HG02885 (cell line): ENCODE measurements around the gene ADPRH.
A peak's percentile ranks its signal among the peaks of the same experiment; 100 is the strongest.
"Not testable (repeated sequence)": the region's sequence is repeated elsewhere in the genome, so short reads cannot be mapped to it uniquely, and the experiment has no call there.

Experiments used
- ATAC-seq: cut with Tn5 transposase; IDR thresholded peaks from one replicate; pipeline ENCODE4 v1.9.1; 2021; ENCODE audit warnings: mild to moderate bottlenecking; ENCODE audit not compliant: unreplicated experiment, poor library complexity

Gene ADPRH

GRCh38 chr3:119558626-119559317 is 20.5 kb upstream of the ADPRH start:
- ATAC-seq = no peak

DNA sequence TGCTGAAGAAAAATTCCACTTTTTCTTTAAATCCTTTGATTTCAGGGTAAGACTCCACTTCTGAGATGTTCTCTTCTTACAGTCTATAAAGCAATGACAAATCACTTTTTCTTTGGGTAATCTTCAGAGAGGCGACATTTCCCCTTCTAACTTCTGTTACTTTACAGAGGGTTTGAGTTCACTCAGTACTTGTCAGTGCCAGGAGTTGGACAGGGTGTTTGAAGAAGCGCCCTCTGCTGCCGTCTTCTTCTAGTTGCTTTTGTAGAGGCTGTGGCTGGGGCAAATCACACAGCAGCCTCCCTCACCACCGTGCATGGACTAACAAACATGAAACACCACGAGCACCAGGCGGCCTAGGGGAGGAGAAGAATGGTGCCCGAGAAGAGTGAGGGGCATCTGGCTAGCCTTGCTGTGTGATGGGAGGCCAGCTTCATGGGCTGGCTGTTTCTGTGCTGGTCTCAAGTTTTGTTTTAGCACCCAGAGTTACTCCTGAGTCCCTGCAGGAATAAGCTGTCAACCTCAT is 19.8 kb upstream of the ADPRH start, which contains the start of gene CD80:
TSS of gene CD80 (minus strand) at position 174 of the 523 bp plus-strand sequence. CDS start 1,886 bp downstream, outside the sequence.
- peak; percentile 67 for ATAC-seq

- ATAC-seq = no peak
Measured at GRCh38 chr3:119560160-119560559, 19.1 kb upstream of the ADPRH start.

GRCh38 chr3:119562307-119562961 is 16.9 kb upstream of the ADPRH start:
- peak; percentile 69 for ATAC-seq

DNA sequence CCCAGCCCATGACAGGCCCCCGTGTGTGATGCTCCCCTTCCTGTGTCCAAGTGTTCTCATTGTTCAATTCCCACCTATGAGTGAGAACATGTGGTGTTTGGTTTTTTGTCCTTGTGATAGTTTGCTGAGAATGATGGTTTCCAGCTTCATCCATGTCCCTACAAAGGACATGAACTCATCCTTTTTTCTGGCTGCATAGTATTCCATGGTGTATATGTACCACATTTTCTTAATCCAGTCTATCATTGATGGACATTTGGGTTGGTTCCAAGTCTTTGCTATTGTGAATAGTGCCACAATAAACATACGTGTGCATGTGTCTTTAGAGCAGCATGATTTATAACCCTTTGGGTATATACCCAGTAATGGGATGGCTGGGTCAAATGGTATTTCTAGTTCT is 16.0 kb upstream of the ADPRH start:
- not testable (repeated sequence) for ATAC-seq

GRCh38 chr3:119569156-119569555 is 10.1 kb upstream of the ADPRH start:
- no peak for ATAC-seq

- ATAC-seq = no peak
Measured at GRCh38 chr3:119570229-119570628, 9.1 kb upstream of the ADPRH start.

DNA sequence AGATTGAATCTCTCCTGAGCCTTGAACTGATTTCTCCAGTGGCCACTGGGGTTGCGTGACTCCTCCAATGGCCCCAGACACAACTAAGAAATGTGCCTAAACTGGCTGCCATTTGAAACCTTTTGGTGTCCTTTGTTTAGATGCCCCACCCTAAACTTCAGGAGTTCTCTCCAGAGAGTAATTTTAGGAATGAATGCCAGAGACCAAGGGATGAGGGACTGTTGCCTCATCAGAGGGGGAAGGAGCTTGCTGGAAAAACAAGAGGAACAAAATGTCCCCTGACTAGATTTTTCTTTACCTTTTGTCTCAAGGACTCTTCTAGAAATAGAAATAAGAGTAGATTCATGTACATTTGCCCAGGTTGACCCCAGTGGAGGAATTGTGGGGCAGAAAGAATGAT is 8.1 kb upstream of the ADPRH start:
- ATAC-seq = no peak

- ATAC-seq = no peak
Measured at GRCh38 chr3:119571688-119572087, 7.6 kb upstream of the ADPRH start.

DNA sequence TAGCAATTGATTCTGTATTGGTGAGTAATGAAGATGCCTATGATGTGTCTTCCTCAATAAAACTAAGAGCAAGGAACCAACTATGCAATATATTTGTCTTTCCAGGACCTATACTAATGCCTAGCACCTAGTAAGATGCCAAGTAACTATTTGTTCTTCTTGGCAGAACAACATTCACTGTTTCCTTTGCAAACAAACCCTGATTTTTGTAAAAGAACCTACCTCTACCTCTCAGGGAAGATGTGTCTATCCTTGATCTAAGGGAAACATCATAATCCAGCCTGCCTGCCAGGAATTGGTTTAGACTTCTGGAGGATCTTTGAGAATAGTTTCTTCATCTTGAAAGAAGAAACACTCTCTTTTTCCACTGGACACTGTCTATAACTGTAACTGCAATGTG is 3.8 kb upstream of the ADPRH start:
- no peak for ATAC-seq

DNA sequence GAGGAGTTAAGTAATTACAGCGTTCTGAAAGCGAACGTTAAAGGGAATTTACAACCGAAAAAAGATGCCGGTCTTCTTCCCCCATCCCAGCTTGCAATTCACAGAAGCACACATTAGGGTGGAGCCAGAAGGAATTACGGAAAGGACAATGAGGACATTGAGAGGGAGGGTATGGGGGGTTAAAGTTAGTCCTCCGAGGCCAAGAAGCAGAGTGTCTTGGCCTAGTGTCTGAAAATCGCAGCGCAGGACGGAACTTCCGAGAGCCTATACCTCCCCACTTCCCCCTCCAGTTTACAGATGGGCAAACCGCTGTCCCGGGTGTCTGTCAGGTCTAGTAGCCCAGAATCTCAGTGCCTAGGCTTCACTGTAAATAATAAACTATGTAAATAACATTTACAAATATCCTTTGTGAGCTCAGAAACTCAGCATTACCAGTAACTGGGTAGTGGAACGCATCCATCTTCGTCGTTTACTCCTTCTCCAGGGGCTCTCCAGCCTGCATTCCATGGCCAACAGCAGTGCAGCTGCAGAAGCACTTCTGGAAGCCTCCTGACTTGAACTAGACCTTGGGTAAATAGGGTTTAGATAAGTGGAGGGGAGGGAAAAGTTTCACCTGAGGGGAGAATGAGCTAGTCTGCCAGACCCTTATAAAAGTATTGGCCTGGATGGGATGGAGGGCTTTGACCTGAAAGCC is 922 bp downstream of the ADPRH start:
- peak; percentile 65 for ATAC-seq

- peak; percentile 52 for ATAC-seq
Measured at GRCh38 chr3:119582178-119582577, 2.9 kb downstream of the ADPRH start.

DNA sequence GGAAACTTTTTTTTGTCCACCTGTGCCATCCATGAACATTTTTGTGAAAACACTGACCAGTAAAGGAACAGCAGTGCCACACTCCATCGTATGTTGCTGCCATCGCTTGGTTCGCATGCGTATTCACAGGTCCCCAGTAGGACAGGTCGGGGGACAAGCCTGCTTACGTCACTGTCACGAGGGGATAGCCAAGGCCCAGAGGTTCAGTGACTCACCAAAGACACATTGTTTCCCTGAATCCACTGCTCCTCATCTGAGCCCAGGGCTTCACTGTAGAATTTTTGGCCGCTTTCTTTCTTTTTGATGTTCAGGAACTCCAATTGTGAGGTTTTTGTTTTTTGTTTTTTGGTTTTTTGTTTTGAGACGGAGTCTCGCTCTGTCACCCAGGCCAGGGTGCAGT is 5.9 kb downstream of the ADPRH start:
- no peak for ATAC-seq

DNA sequence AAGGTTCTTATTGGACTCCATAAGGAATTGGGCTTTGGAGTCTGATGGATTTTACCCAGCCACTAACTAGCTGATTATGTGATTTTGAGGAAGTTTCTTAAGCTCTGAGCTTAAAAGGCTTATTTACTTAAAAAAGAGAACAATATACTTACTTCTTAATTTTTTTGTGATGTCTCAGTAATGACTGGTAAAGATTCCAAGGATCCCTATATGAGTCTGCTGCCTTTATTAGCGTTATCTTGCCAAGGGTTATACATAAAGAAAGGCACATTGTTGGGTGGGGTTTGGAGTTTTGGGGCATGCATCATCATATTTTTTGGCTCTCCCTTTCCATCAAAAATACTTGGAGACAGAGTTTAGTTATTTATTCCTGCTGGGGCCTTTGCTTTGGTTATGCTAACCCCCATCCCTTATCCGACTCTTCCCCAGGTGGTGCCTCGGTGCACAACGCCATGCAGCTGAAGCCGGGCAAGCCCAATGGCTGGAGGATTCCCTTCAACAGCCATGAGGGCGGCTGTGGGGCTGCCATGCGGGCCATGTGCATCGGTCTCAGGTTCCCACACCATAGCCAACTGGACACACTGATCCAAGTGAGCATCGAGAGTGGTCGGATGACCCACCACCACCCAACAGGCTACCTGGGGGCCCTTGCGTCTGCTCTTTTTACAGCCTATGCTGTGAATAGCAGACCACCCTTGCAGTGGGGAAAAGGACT is 6.7 kb downstream of the ADPRH start:
- no peak for ATAC-seq

- no peak for ATAC-seq
Measured at GRCh38 chr3:119586733-119587172, 7.5 kb downstream of the ADPRH start.

GRCh38 chr3:119588112-119588511 is 8.8 kb downstream of the ADPRH start:
- ATAC-seq = peak; percentile 72

GRCh38 chr3:119589102-119589773 is 9.9 kb downstream of the ADPRH start:
- ATAC-seq = no peak

GRCh38 chr3:119590706-119591105 is 11.4 kb downstream of the ADPRH start:
- ATAC-seq = no peak

- no peak for ATAC-seq
Measured at GRCh38 chr3:119592861-119593260, 13.6 kb downstream of the ADPRH start.

GRCh38 chr3:119594066-119594465 is 14.8 kb downstream of the ADPRH start:
- ATAC-seq = no peak
